GM12892 (cell line): ENCODE results near the gene HNRNPK.

Source experiments
- POLR2A ChIP-seq: IDR thresholded peaks from 2 replicates; pipeline ENCODE4 v1.6.1; 2011; ENCODE audit warnings: low read depth, low read length, control low read depth
- TAF1 ChIP-seq: IDR thresholded peaks from 2 replicates; pipeline ENCODE4 v1.6.1; 2011; ENCODE audit warnings: low read depth, mild to moderate bottlenecking, control low read depth, low read length, borderline replicate concordance

GRCh38 chr9:83965350-83966208, 14.4 kb downstream of the HNRNPK start:
- TF ChIP-seq TAF1: no peak
- TF ChIP-seq POLR2A: peak; percentile 34; the same call in 1 of the 2 replicates
